Measurements from ENCODE around the gene KDM3A.
A peak's percentile ranks its signal among the peaks of the same experiment; 100 is the strongest.

KDM3A gene

GRCh38 chr2:86440631-86441391 is at the start of gene KDM3A:
Gene KDM3A (plus strand): TSS chr2:86441371. CDS start chr2:86442048, 677 bp downstream.
- DNase-seq = peak; percentile 98 to 99

- peak in 1 of 2 experiments; percentile 47 for DNase-seq
These were observed 48.2 kb upstream of the KDM3A start for GRCh38 chr2:86392873-86393518.

GRCh38 chr2:86393521-86394491 is 47.4 kb upstream of the KDM3A start:
- peak; percentile 93 to 98 for DNase-seq

- peak; percentile 16 to 49 for DNase-seq
These were observed 44.8 kb upstream of the KDM3A start for GRCh38 chr2:86396291-86396785.

GRCh38 chr2:86397986-86398385 is 43.2 kb upstream of the KDM3A start:
- DNase-seq = no peak

- DNase-seq = no peak
These were observed 42.4 kb upstream of the KDM3A start for GRCh38 chr2:86398500-86399474.

- DNase-seq = peak in 1 of 2 experiments; percentile 4
These were observed 40.9 kb upstream of the KDM3A start for GRCh38 chr2:86400321-86400720.

GRCh38 chr2:86410581-86410980 is 30.6 kb upstream of the KDM3A start:
- DNase-seq = no peak

GRCh38 chr2:86411396-86411795 is 29.8 kb upstream of the KDM3A start:
- DNase-seq = no peak

- no peak for DNase-seq
These were observed 29.2 kb upstream of the KDM3A start for GRCh38 chr2:86412007-86412406.

GRCh38 chr2:86413296-86414094 is 27.7 kb upstream of the KDM3A start:
- DNase-seq = no peak

- DNase-seq = peak; percentile 63 to 88
These were observed 26.2 kb upstream of the KDM3A start for GRCh38 chr2:86414996-86415395.

- DNase-seq = no peak
These were observed 25.0 kb upstream of the KDM3A start for GRCh38 chr2:86416146-86416545.

- no peak for DNase-seq
These were observed 23.2 kb upstream of the KDM3A start for GRCh38 chr2:86417961-86418360.

GRCh38 chr2:86420913-86421312 is 20.3 kb upstream of the KDM3A start:
- no peak for DNase-seq

GRCh38 chr2:86426271-86426670 is 14.9 kb upstream of the KDM3A start:
- no peak for DNase-seq

- DNase-seq = no peak
These were observed 11.8 kb upstream of the KDM3A start for GRCh38 chr2:86429335-86429734.

- DNase-seq = no peak
These were observed 10.8 kb upstream of the KDM3A start for GRCh38 chr2:86430368-86430767.

GRCh38 chr2:86433137-86433536 is 8.0 kb upstream of the KDM3A start:
- DNase-seq = no peak

GRCh38 chr2:86434290-86434689 is 6.9 kb upstream of the KDM3A start:
- no peak for DNase-seq

- DNase-seq = no peak
These were observed 5.6 kb upstream of the KDM3A start for GRCh38 chr2:86435531-86435930.
